Muscle layer of duodenum (tissue), 2 donors: ENCODE measurements around the gene ABHD17A.
A peak's percentile ranks its signal among the peaks of the same experiment; 100 is the strongest.

ENCODE experiments used
- H3K27ac ChIP-seq: one replicate; pipeline ENCODE4 v1.7.0; 2013; ENCODE audit warnings: mild to moderate bottlenecking, low read length
- H3K27me3 ChIP-seq: one replicate; pipeline ENCODE4 v1.7.0; 2013; ENCODE audit warnings: low read depth, mild to moderate bottlenecking, control low read depth, low read length
- H3K36me3 ChIP-seq, 2 donors: one replicate each; pipeline ENCODE4 v1.7.0; 2013; ENCODE audit warnings: low read length in 2 of 2, control low read depth in 1 of 2, mild to moderate bottlenecking in 1 of 2; ENCODE audit not compliant: insufficient read depth in 2 of 2, control insufficient read depth in 1 of 2
- H3K4me1 ChIP-seq, 2 donors: one replicate each; pipeline ENCODE4 v1.7.0; 2013; ENCODE audit warnings: low read length in 2 of 2, mild to moderate bottlenecking in 2 of 2, control low read depth in 1 of 2, moderate library complexity in 1 of 2; ENCODE audit not compliant: insufficient read depth in 2 of 2, control insufficient read depth in 1 of 2
- H3K4me3 ChIP-seq, 2 donors: one replicate each; pipeline ENCODE4 v1.7.0; 2013; ENCODE audit warnings: low read length in 2 of 2, low read depth in 1 of 2, mild to moderate bottlenecking in 1 of 2
- H3K9me3 ChIP-seq, 2 donors: one replicate each; pipeline ENCODE4 v1.7.0; 2013; ENCODE audit warnings: low read length in 2 of 2, control low read depth in 1 of 2, mild to moderate bottlenecking in 1 of 2; ENCODE audit not compliant: control insufficient read depth in 1 of 2
- donor health status: healthy.

Gene ABHD17A

GRCh38 chr19:1871140-1871597, 14.1 kb downstream of the ABHD17A start:
- Histone ChIP-seq H3K4me3 (no peak overlapping the region), H3K36me3 (peaks cover 0 to 4% of the 10 kb centered on the region in 2 donors), H3K27me3 (no peaks in the 10 kb centered on the region), H3K27ac (no peak overlapping the region), H3K4me1 (peaks cover 6 to 30% of the 10 kb centered on the region in 2 donors), H3K9me3 (no peaks in the 10 kb centered on the region)

GRCh38 chr19:1868971-1869370, 16.3 kb downstream of the ABHD17A start:
- Histone ChIP-seq H3K36me3 (peaks cover 0 to 4% of the 10 kb centered on the region in 2 donors), H3K27ac (no peak overlapping the region), H3K27me3 (no peaks in the 10 kb centered on the region), H3K4me3 (no peak overlapping the region), H3K9me3 (no peaks in the 10 kb centered on the region), H3K4me1 (peaks cover 1 to 22% of the 10 kb centered on the region in 2 donors)

- Histone ChIP-seq H3K27me3 (no peaks in the 10 kb centered on the region), H3K4me1 (peaks cover 0 to 7% of the 10 kb centered on the region in 2 donors), H3K27ac (no peak overlapping the region), H3K9me3 (no peaks in the 10 kb centered on the region), H3K36me3 (peaks cover 0 to 4% of the 10 kb centered on the region in 2 donors), H3K4me3 (no peak overlapping the region)
These were observed 18.0 kb downstream of the ABHD17A start for GRCh38 chr19:1867349-1867724.

- H3K4me3 ChIP-seq = no peak overlapping the region
- H3K27ac ChIP-seq = no peak overlapping the region
- H3K9me3 ChIP-seq = no peaks in the 10 kb centered on the region
These were observed 18.5 kb downstream of the ABHD17A start for GRCh38 chr19:1866693-1867348.

GRCh38 chr19:1865172-1866010, 19.9 kb downstream of the ABHD17A start:
- Histone ChIP-seq H3K9me3 (no peaks in the 10 kb centered on the region), H3K36me3 (no peaks in the 10 kb centered on the region), H3K27me3 (no peaks in the 10 kb centered on the region), H3K27ac (peak overlapping the region; percentile 65), H3K4me3 (peak overlapping the region in 1 of 2 donors; percentile 78), H3K4me1 (peaks cover 0 to 24% of the 10 kb centered on the region in 2 donors)

More at GRCh38 chr19:1866693-1867348, 18.5 kb downstream of the ABHD17A start:
- peaks cover 0 to 4% of the 10 kb centered on the region in 2 donors for H3K36me3 ChIP-seq
- no peaks in the 10 kb centered on the region for H3K27me3 ChIP-seq
- H3K4me1 ChIP-seq = peaks cover 0 to 9% of the 10 kb centered on the region in 2 donors

- Histone ChIP-seq H3K4me1 (peaks cover 0 to 31% of the 10 kb centered on the region in 2 donors), H3K9me3 (no peaks in the 10 kb centered on the region), H3K27ac (peak overlapping the region; percentile 72), H3K27me3 (no peaks in the 10 kb centered on the region), H3K4me3 (peak overlapping the region; percentile 66 to 78), H3K36me3 (no peaks in the 10 kb centered on the region)
These were observed 20.7 kb downstream of the ABHD17A start for GRCh38 chr19:1864480-1865171.

GRCh38 chr19:1863638-1864479, 21.4 kb downstream of the ABHD17A start:
- Histone ChIP-seq H3K36me3 (no peaks in the 10 kb centered on the region), H3K4me3 (peak overlapping the region; percentile 66 to 78), H3K4me1 (peaks cover 3 to 39% of the 10 kb centered on the region in 2 donors), H3K27me3 (no peaks in the 10 kb centered on the region), H3K27ac (peak overlapping the region; percentile 72), H3K9me3 (no peaks in the 10 kb centered on the region)

GRCh38 chr19:1863328-1863637, 22.0 kb downstream of the ABHD17A start, which contains the start of gene KLF16:
KLF16 (minus strand) TSS chr19:1863579; CDS start chr19:1863497, 82 bp downstream.
- peaks cover 3 to 45% of the 10 kb centered on the region in 2 donors for H3K4me1 ChIP-seq
- peak within 1 kb of the TSS; percentile 66 to 78 for H3K4me3 ChIP-seq
- H3K27ac ChIP-seq = peak within 1 kb of the TSS; percentile 72
- H3K9me3 ChIP-seq = no peaks in the 10 kb centered on the region
- H3K27me3 ChIP-seq = no peaks in the 10 kb centered on the region
- H3K36me3 ChIP-seq = no peaks in the 10 kb centered on the region

GRCh38 chr19:1862424-1863327, 22.6 kb downstream of the ABHD17A start:
- H3K4me1 ChIP-seq = peaks cover 6 to 51% of the 10 kb centered on the region in 2 donors
- peak overlapping the region; percentile 63 to 77 for H3K4me3 ChIP-seq
- no peaks in the 10 kb centered on the region for H3K36me3 ChIP-seq
- no peaks in the 10 kb centered on the region for H3K9me3 ChIP-seq
- no peaks in the 10 kb centered on the region for H3K27me3 ChIP-seq
- no peak overlapping the region for H3K27ac ChIP-seq

DNA sequence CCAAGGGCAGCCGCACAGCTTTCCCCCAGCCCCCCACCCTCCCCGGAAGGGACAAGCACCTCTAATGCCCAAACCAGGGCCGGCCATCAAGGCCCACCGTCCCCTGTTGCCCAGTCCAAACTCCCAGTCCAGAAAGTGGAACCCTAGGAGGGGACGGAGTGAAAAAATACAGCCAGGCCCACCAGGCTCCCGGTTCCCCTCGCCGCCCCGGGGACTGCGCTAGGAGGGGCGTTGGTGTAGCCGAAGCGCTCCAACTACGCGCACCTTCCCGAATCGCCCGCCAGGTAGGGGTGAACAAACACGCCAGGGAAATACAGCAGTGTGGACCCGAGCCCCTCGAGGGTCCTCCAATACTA, 23.2 kb downstream of the ABHD17A start:
- no peaks in the 10 kb centered on the region for H3K27me3 ChIP-seq
- H3K36me3 ChIP-seq = no peaks in the 10 kb centered on the region
- peaks cover 7 to 57% of the 10 kb centered on the region in 2 donors for H3K4me1 ChIP-seq
- peak overlapping the region; percentile 63 to 77 for H3K4me3 ChIP-seq
- no peaks in the 10 kb centered on the region for H3K9me3 ChIP-seq
- H3K27ac ChIP-seq = peak overlapping the region; percentile 31
